ACC112 (cell line): ENCODE data around the gene ZBTB4.

ENCODE experiments used
- H2AFZ ChIP-seq: fragments of 200-600 bp; sonication (generic); one replicate; pipeline ENCODE4 v1.6.0; 2017; ENCODE audit warnings: antibody characterized with exemption, low read length; ENCODE audit not compliant: unreplicated experiment
- H3K27ac ChIP-seq: fragments of 200-600 bp; sonication (generic); 2 replicates; pipeline ENCODE4 v1.5.1; 2014; ENCODE audit warnings: low read depth, mild to moderate bottlenecking, antibody characterized with exemption, low read length, moderate library complexity
- H3K27me3 ChIP-seq: fragments of 200-600 bp; sonication (generic); 2 replicates; pipeline ENCODE4 v1.6.1; 2014; ENCODE audit warnings: mild to moderate bottlenecking, antibody characterized with exemption, low read length, moderate library complexity, mixed read lengths; ENCODE audit not compliant: insufficient read depth
- H3K36me3 ChIP-seq: fragments of 200-600 bp; sonication (generic); 2 replicates; pipeline ENCODE4 v1.6.1; 2016; ENCODE audit warnings: mild to moderate bottlenecking, antibody characterized with exemption, low read length, moderate library complexity, mixed read lengths; ENCODE audit not compliant: insufficient read depth
- H3K4me1 ChIP-seq: fragments of 200-600 bp; sonication (generic); one replicate; pipeline ENCODE4 v1.6.1; 2016; ENCODE audit warnings: low read length, mixed read lengths; ENCODE audit not compliant: insufficient read depth, unreplicated experiment, control insufficient read depth
- H3K4me3 ChIP-seq: fragments of 200-600 bp; sonication (generic); 2 replicates; pipeline ENCODE4 v1.5.1; 2014; ENCODE audit warnings: mild to moderate bottlenecking, low read depth, low read length
- H3K79me2 ChIP-seq: fragments of 200-600 bp; sonication (generic); one replicate; pipeline ENCODE4 v1.6.0; 2016; ENCODE audit warnings: low read length; ENCODE audit not compliant: control insufficient read depth, unreplicated experiment, insufficient read depth

The ZBTB4 gene

GRCh38 chr17:7428557-7428956, 50.9 kb downstream of the ZBTB4 start, which contains the start of gene SPEM3:
SPEM3 (plus strand) TSS chr17:7428857; CDS start chr17:7428903, 46 bp downstream.
- no peak within 1 kb of the TSS for H3K4me3 ChIP-seq
- H3K36me3 ChIP-seq: no peaks in the 10 kb centered on the region
- no peaks in the 10 kb centered on the region for H3K27me3 ChIP-seq
- H3K4me1 ChIP-seq: no peaks in the 10 kb centered on the region
- H3K27ac ChIP-seq: no peak within 1 kb of the TSS
- no peaks in the 10 kb centered on the region for H3K79me2 ChIP-seq
- no peak within 1 kb of the TSS for H2AFZ ChIP-seq

DNA sequence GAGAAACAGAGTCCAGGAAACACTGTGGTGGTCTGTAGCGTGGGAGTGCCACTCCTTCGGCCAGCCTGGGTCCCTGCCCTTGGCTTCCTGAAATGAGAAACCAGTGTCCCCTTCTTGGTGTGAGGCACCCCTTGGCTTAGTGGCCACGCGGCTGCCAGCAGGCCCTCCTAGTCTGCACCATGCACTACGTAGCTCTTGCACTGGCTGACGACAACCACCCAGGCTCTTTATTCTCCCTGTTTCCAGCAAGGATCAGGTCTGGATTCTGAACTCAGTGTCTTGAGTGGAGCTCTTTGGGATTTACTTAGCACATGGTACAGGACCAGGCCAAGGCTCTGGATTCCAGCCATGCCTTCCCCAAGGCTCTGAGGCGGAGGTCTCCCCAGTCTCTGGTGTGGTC, 51.9 kb downstream of the ZBTB4 start:
- no peak overlapping the region for H3K4me3 ChIP-seq
- H3K79me2 ChIP-seq: no peaks in the 10 kb centered on the region
- H3K27me3 ChIP-seq: no peaks in the 10 kb centered on the region
- H3K36me3 ChIP-seq: no peaks in the 10 kb centered on the region
- H3K27ac ChIP-seq: no peak overlapping the region
- H2AFZ ChIP-seq: no peak overlapping the region
- no peaks in the 10 kb centered on the region for H3K4me1 ChIP-seq

DNA sequence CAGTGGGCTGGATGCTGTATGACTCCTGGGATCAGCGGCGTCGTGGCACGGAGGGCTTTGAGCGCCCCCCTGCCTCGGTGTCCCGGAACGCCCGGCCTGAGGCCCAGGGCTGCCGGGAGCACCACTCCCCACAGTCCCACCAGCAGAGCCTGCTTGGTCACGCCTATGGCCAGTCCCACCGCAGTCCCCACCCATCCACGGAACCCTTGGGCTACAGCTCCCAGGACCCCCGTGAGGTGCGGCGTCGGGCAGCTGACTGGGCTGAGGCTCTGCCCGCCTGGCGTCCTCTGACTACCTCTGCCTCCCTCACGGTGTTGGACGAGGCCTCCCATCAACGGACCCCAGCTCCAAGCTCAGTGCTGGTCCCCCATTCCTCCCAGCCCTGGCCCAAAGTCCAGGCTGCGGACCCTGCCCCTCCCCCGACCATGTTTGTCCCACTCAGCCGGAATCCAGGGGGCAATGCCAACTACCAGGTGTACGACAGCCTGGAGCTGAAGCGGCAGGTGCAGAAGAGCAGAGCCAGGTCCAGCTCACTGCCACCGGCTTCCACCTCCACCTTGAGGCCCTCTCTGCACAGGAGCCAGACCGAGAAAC, 52.4 kb downstream of the ZBTB4 start:
- Histone ChIP-seq H3K27me3 (no peaks in the 10 kb centered on the region), H3K36me3 (no peaks in the 10 kb centered on the region), H3K4me3 (no peak overlapping the region), H2AFZ (no peak overlapping the region), H3K79me2 (no peaks in the 10 kb centered on the region), H3K27ac (no peak overlapping the region), H3K4me1 (no peaks in the 10 kb centered on the region)

- no peak overlapping the region for H3K4me3 ChIP-seq
- no peaks in the 10 kb centered on the region for H3K79me2 ChIP-seq
- no peaks in the 10 kb centered on the region for H3K36me3 ChIP-seq
- H2AFZ ChIP-seq: no peak overlapping the region
- no peaks in the 10 kb centered on the region for H3K4me1 ChIP-seq
- no peaks in the 10 kb centered on the region for H3K27me3 ChIP-seq
- no peak overlapping the region for H3K27ac ChIP-seq
Observed at GRCh38 chr17:7426203-7426863, 53.1 kb downstream of the ZBTB4 start.

DNA sequence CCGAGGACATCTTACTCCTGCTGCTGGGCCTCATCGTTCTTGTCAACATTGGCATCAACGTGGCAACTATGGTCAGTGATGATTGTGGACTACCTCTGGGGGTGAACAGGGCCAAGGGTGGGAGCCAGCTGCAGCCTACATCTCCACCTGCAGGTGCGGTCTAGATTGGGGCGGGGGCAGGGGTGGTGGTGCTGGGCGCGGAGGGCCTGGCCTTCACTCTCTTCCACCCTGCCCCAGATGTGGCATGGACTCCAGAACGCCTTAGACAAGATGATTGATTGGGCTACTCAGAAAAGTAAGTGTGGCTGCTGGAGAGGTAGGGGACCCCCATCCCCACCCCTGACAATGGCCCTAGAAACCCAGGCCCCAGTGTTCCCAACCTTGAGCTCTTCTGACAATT, 53.7 kb downstream of the ZBTB4 start:
- H3K27me3 ChIP-seq: no peaks in the 10 kb centered on the region
- H3K27ac ChIP-seq: no peak overlapping the region
- H3K4me3 ChIP-seq: no peak overlapping the region
- H3K4me1 ChIP-seq: no peaks in the 10 kb centered on the region
- no peak overlapping the region for H2AFZ ChIP-seq
- H3K36me3 ChIP-seq: no peaks in the 10 kb centered on the region
- H3K79me2 ChIP-seq: no peaks in the 10 kb centered on the region

GRCh38 chr17:7425316-7425715, 54.1 kb downstream of the ZBTB4 start, which contains the start of gene SPEM2:
SPEM2 (plus strand) TSS chr17:7425616; CDS start chr17:7425689, 73 bp downstream.
- no peaks in the 10 kb centered on the region for H3K27me3 ChIP-seq
- H3K36me3 ChIP-seq: no peaks in the 10 kb centered on the region
- H3K27ac ChIP-seq: no peak within 1 kb of the TSS
- H2AFZ ChIP-seq: no peak within 1 kb of the TSS
- H3K79me2 ChIP-seq: no peaks in the 10 kb centered on the region
- H3K4me1 ChIP-seq: no peaks in the 10 kb centered on the region
- no peak within 1 kb of the TSS for H3K4me3 ChIP-seq

GRCh38 chr17:7423679-7424078, 55.8 kb downstream of the ZBTB4 start:
- no peaks in the 10 kb centered on the region for H3K27me3 ChIP-seq
- no peaks in the 10 kb centered on the region for H3K79me2 ChIP-seq
- H3K27ac ChIP-seq: no peak overlapping the region
- no peak overlapping the region for H3K4me3 ChIP-seq
- no peaks in the 10 kb centered on the region for H3K4me1 ChIP-seq
- H3K36me3 ChIP-seq: no peaks in the 10 kb centered on the region
- no peak overlapping the region for H2AFZ ChIP-seq

GRCh38 chr17:7421186-7421585, 58.2 kb downstream of the ZBTB4 start:
- Histone ChIP-seq H3K27me3 (no peaks in the 10 kb centered on the region), H3K79me2 (no peaks in the 10 kb centered on the region), H3K36me3 (peaks cover 2% of the 10 kb centered on the region; the same call in 1 of the 2 replicates), H3K27ac (no peak overlapping the region), H3K4me3 (no peak overlapping the region), H2AFZ (no peak overlapping the region), H3K4me1 (no peaks in the 10 kb centered on the region)

DNA sequence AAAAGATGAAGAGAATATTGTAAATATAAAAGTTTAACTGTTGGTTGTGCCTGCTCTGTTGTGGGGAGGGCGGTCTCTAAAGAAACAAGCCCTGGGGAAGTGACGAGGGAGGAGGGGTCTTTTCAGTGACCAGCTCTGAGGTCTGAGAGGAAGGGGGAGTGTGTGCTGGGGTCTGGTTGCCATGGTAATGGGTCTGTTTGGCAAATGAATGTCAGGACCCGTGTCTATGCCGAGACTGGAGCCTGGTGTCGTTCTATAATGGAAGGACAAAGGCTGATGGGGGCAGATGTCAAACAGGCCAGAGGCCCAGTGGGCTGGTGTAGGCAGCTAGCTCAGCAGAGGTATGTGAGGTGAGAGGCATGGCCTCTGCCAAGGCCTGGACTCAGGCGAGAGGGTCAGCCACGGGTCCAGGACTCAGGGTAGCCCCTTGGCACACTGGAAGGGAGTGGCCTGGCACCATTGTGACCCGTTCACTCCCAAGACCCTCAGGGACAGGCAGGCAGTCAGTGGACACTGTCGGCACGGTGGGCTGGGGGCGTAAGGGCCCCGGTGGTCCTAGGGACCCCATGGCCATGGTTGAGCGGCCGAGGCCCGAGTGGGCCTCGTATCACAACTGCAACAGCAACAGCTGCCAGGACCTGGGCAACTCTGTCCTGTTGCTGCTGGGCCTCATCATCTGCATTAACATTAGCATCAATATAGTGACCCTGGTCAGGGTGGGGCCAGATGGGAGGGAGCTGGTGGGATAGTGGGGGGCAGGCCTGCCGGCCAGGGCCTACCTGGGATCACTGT, 59.4 kb downstream of the ZBTB4 start, which contains the start of gene SPEM1:
Gene SPEM1 (plus strand): TSS at position 506 of the 792 bp plus-strand sequence. CDS start 61 bp downstream, at position 567.
- Histone ChIP-seq H3K27ac (no peak within 1 kb of the TSS), H3K27me3 (no peaks in the 10 kb centered on the region), H3K36me3 (peaks cover 2% of the 10 kb centered on the region; the same call in 1 of the 2 replicates), H3K4me1 (no peaks in the 10 kb centered on the region), H2AFZ (no peak within 1 kb of the TSS), H3K79me2 (no peaks in the 10 kb centered on the region), H3K4me3 (no peak within 1 kb of the TSS)

GRCh38 chr17:7418472-7419152, 60.8 kb downstream of the ZBTB4 start:
- H3K79me2 ChIP-seq: no peaks in the 10 kb centered on the region
- H2AFZ ChIP-seq: no peak overlapping the region

More at GRCh38 chr17:7418472-7419152, 60.8 kb downstream of the ZBTB4 start:
- peaks cover 5% of the 10 kb centered on the region for H3K4me1 ChIP-seq
- H3K4me3 ChIP-seq: no peak overlapping the region
- no peaks in the 10 kb centered on the region for H3K27me3 ChIP-seq
- peaks cover 2% of the 10 kb centered on the region; the same call in 1 of the 2 replicates for H3K36me3 ChIP-seq
- H3K27ac ChIP-seq: no peak overlapping the region
